IMR-90 (cell line): ENCODE data around the gene MAST3. TPM values are rescaled to one million over a fixed set of nuclear protein-coding genes. Genes with fewer than 3 reads are reported as not detected.

Experiments
- ATAC-seq: fragments of 200-7000 bp; cut with Tn5 transposase; 2 replicates; pipeline ENCODE4 v1.9.1; 2020; ENCODE audit warnings: low read depth, mild to moderate bottlenecking, moderate library complexity
- BruUV-seq: library from RNA; stranded (reverse); fragments of 400-500 nt; replicated peaks from 2 replicates; lab custom pipeline; 2021; lab: Mats Ljungman, UMichigan
- CTCF ChIA-PET: fragments of 300-600 bp; formaldehyde crosslinking; extraction: SDS; loops from one replicate; lab custom pipeline; 2021; ENCODE audit warnings: antibody characterized with exemption; lab: Yijun Ruan, JAX
- POLR2A ChIA-PET: fragments of 300-600 bp; sonication (Branson Sonifier 250); formaldehyde crosslinking; loops from one replicate; lab custom pipeline; 2022; ENCODE audit warnings: antibody characterized with exemption; ENCODE audit not compliant: unreplicated experiment; lab: Charles Lee
- DNase-seq: peaks from one replicate; pipeline ENCODE4 v3.0.0; 2013
- H2AFZ ChIP-seq: replicated peaks from 2 replicates; pipeline ENCODE3; 2013; ENCODE audit warnings: low read length, mild to moderate bottlenecking; ENCODE audit not compliant: poor library complexity
- H2AK5ac ChIP-seq: 2 replicates; pipeline ENCODE4 v1.6.1; 2013; ENCODE audit warnings: low read depth, low read length, inconsistent platforms
- H2AK9ac ChIP-seq: replicated peaks from 2 replicates; pipeline ENCODE3; 2013; ENCODE audit warnings: mild to moderate bottlenecking, low read depth, low read length, moderate library complexity; ENCODE audit not compliant: poor library complexity
- H2BK120ac ChIP-seq: 2 replicates; pipeline ENCODE4 v1.6.1; 2013; ENCODE audit warnings: low read depth, low read length, inconsistent platforms
- H2BK15ac ChIP-seq: 3 replicates; pipeline ENCODE4 v1.6.1; 2013; ENCODE audit warnings: low read depth, low read length, inconsistent platforms
- H2BK20ac ChIP-seq: 2 replicates; pipeline ENCODE4 v1.6.1; 2013; ENCODE audit warnings: low read depth, mild to moderate bottlenecking, inconsistent platforms, low read length, moderate library complexity
- H2BK5ac ChIP-seq: 2 replicates; pipeline ENCODE4 v1.6.1; 2013; ENCODE audit warnings: mild to moderate bottlenecking, low read depth, low read length, inconsistent platforms; ENCODE audit not compliant: poor library complexity, severe bottlenecking
- H3K14ac ChIP-seq: replicated peaks from 2 replicates; pipeline ENCODE4 v1.6.1; 2013; ENCODE audit warnings: low read depth, low read length, inconsistent platforms
- H3K18ac ChIP-seq: 2 replicates; pipeline ENCODE4 v1.6.1; 2013; ENCODE audit warnings: low read depth, low read length, control low read depth
- H3K23ac ChIP-seq: 2 replicates; pipeline ENCODE4 v1.6.1; 2013; ENCODE audit warnings: low read depth, low read length, inconsistent platforms
- H3K27ac ChIP-seq: 2 replicates; pipeline ENCODE4 v1.5.1; 2013; ENCODE audit warnings: mild to moderate bottlenecking, control low read depth, low read length; ENCODE audit not compliant: insufficient read depth
- H3K27me3 ChIP-seq: 2 replicates; pipeline ENCODE4 v1.6.1; 2013; ENCODE audit warnings: low read length; ENCODE audit not compliant: control insufficient read depth, insufficient read depth
- H3K36me3 ChIP-seq: 2 replicates; pipeline ENCODE4 v1.6.1; 2013; ENCODE audit warnings: low read length, mixed read lengths; ENCODE audit not compliant: control insufficient read depth, insufficient read depth
- H3K4ac ChIP-seq: 2 replicates; pipeline ENCODE4 v1.6.1; 2013; ENCODE audit warnings: low read depth, low read length, inconsistent platforms
- H3K4me1 ChIP-seq: 2 replicates; pipeline ENCODE4 v1.6.1; 2013; ENCODE audit warnings: low read length, mixed read lengths; ENCODE audit not compliant: control insufficient read depth, insufficient read depth
- H3K4me2 ChIP-seq: 2 replicates; pipeline ENCODE4 v1.6.1; 2013; ENCODE audit warnings: low read depth, mild to moderate bottlenecking, control low read depth, low read length, moderate library complexity
- H3K4me3 ChIP-seq: 2 replicates; pipeline ENCODE4 v1.5.1; 2013; ENCODE audit warnings: low read depth, mild to moderate bottlenecking, control low read depth, low read length, moderate library complexity; ENCODE audit not compliant: insufficient read depth
- H3K56ac ChIP-seq: 2 replicates; pipeline ENCODE4 v1.6.1; 2013; ENCODE audit warnings: low read length, inconsistent platforms; ENCODE audit not compliant: insufficient read depth; ENCODE audit errors: extremely low read depth
- H3K79me1 ChIP-seq, 2 experiments: 2 replicates each; pipeline ENCODE4 v1.6.1; 2013; ENCODE audit warnings: low read length in 2 of 2, inconsistent platforms in 1 of 2, low read depth in 1 of 2
- H3K9ac ChIP-seq: 2 replicates; pipeline ENCODE4 v1.6.1; 2013; ENCODE audit warnings: low read depth, low read length, control low read depth
- H3K9me1 ChIP-seq: 2 replicates; pipeline ENCODE4 v1.6.1; 2013; ENCODE audit warnings: low read length, inconsistent platforms; ENCODE audit not compliant: insufficient read depth
- H3K9me3 ChIP-seq: 2 replicates; pipeline ENCODE4 v1.6.1; 2013; ENCODE audit warnings: low read length; ENCODE audit not compliant: control insufficient read depth, insufficient read depth
- H4K20me1 ChIP-seq: 2 replicates; pipeline ENCODE4 v1.6.1; 2013; ENCODE audit warnings: low read length, inconsistent platforms; ENCODE audit not compliant: insufficient read depth
- H4K5ac ChIP-seq: 2 replicates; pipeline ENCODE4 v1.6.1; 2013; ENCODE audit warnings: mild to moderate bottlenecking, low read depth, low read length, control low read depth
- H4K8ac ChIP-seq, 2 experiments: 2 replicates each; pipeline ENCODE4 v1.6.1; 2013; ENCODE audit warnings: low read depth in 2 of 2, low read length in 2 of 2, control low read depth in 1 of 2, inconsistent platforms in 1 of 2
- H4K91ac ChIP-seq: 2 replicates; pipeline ENCODE4 v1.6.1; 2013; ENCODE audit warnings: low read depth, low read length, inconsistent platforms; ENCODE audit not compliant: insufficient read depth
- BHLHE40 ChIP-seq: fragments of 150-350 bp; IDR thresholded peaks from 2 replicates; pipeline ENCODE4 v1.6.1; 2016; ENCODE audit warnings: mild to moderate bottlenecking, low read depth, low read length
- CEBPB ChIP-seq: IDR thresholded peaks from 2 replicates; pipeline ENCODE4 v1.6.1; 2012; ENCODE audit warnings: low read depth, low read length, improper control_type of control experiment
- CHD1 ChIP-seq: IDR thresholded peaks from 2 replicates; pipeline ENCODE4 v1.6.1; 2012; ENCODE audit warnings: low read depth, low read length, improper control_type of control experiment
- MAFK ChIP-seq: IDR thresholded peaks from 2 replicates; pipeline ENCODE4 v1.6.1; 2012; ENCODE audit warnings: low read depth, low read length, improper control_type of control experiment
- MAZ ChIP-seq: IDR thresholded peaks from 2 replicates; pipeline ENCODE4 v1.6.1; 2012; ENCODE audit warnings: low read depth, mild to moderate bottlenecking, low read length, improper control_type of control experiment, moderate library complexity, borderline replicate concordance
- MXI1 ChIP-seq: IDR thresholded peaks from 2 replicates; pipeline ENCODE4 v1.6.1; 2012; ENCODE audit warnings: low read depth, mild to moderate bottlenecking, low read length, moderate library complexity, borderline replicate concordance
- NFE2L2 ChIP-seq: fragments of 150-350 bp; IDR thresholded peaks from 2 replicates; pipeline ENCODE4 v1.6.1; 2016; ENCODE audit warnings: low read depth, mild to moderate bottlenecking, low read length
- POLR2A ChIP-seq: IDR thresholded peaks from 2 replicates; pipeline ENCODE4 v1.6.1; 2012; ENCODE audit warnings: mild to moderate bottlenecking, low read depth, low read length
- RAD21 ChIP-seq: IDR thresholded peaks from 2 replicates; pipeline ENCODE4 v1.6.1; 2012; ENCODE audit warnings: low read length, improper control_type of control experiment
- RCOR1 ChIP-seq: IDR thresholded peaks from 2 replicates; pipeline ENCODE4 v1.6.1; 2012; ENCODE audit warnings: mild to moderate bottlenecking, low read length, improper control_type of control experiment; ENCODE audit not compliant: insufficient replicate concordance
- SMC3 ChIP-seq: fragments of 150-350 bp; IDR thresholded peaks from 2 replicates; pipeline ENCODE4 v1.6.1; 2016; ENCODE audit warnings: low read depth, mild to moderate bottlenecking, antibody characterized with exemption, low read length, moderate library complexity
- WGBS, 2 experiments: methylation state at CpG; one replicate each; pipeline versions ENCODE4 v1.1.5 to v1.1.7; 2013; ENCODE audit warnings: missing lambda C conversion rate in 2 of 2; ENCODE audit not compliant: insufficient read length in 1 of 2; ENCODE audit errors: extremely low coverage in 2 of 2; 5-methylcytosine and 5-hydroxymethylcytosine counted together
- dilution Hi-C: fragments of 300-500 bp; cut with HindIII; formaldehyde crosslinking; loops from one replicate; pipeline ENCODE4 v1.14.3; 2018; ENCODE audit warnings: low sequenced_read_pairs; ENCODE audit not compliant: unreplicated experiment
- in situ Hi-C: fragments of 300-500 bp; cut with MboI; formaldehyde crosslinking; loops from 3 replicates; pipeline ENCODE4 v1.14.3; 2019; ENCODE audit warnings: low sequenced_read_pairs, inconsistent platforms, mixed read lengths
- intact Hi-C: fragments of 100-400 bp; cut with micrococcal nuclease; formaldehyde crosslinking; loops from 2 replicates; pipeline ENCODE4 v1.10.0; 2022
- polyA plus RNA-seq, 3 experiments: library from polyadenylated mRNA; depleted of rRNA; stranded (reverse); fragments of >200 nt; gene quantifications; 2 replicates each; pipeline ENCODE4 v1.2.3, GENCODE V29; 2012; ENCODE audit warnings: low replicate concordance in 1 of 3
- total RNA-seq: library from RNA; depleted of rRNA; stranded (reverse); fragments of >200 nt; gene quantifications from 2 replicates; pipeline ENCODE4 v1.2.3, GENCODE V29; 2012

Gene MAST3
- total and polyA plus RNA-seq, 2 of the 4 experiments (the other 2 are of a cell fraction), result 1.3 to 4.3 TPM

DNA sequence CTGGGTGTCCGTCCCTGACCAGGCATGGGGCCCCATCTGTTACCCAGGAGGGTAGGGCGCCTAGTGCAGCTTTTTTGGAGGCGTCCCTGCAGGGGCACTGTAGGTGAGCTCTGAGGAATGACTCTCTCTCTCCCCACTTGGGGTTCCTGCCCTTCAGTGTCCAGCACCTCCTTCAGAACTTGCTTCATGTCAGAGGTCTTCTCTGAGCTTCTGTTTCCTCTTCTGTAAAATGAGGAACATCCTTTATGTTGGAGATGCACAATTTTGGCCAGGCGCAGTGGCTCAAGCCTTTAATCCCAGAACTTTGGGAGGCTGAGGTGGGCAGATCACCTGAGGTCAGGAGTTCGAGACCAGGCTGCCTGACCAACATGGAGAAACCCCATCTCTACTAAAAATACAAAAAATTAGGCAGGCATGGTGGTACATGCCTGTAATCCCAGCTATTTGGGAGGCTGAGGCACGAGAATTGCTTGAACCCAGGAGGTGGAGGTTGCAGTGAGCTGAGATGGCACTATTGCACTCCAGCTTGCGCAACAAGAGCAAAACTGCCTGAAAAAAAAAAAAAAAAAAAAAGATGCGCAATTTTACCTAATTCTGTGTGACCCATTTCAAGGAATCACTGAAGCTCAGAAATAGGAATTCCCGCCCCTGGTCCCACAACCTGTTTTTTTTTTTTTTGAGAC, 40.2 kb downstream of the MAST3 start:
- H2AFZ ChIP-seq, result no peak overlapping the region
- intact Hi-C loops, result no loop called here
- no peak overlapping the region for H3K14ac ChIP-seq
- no TSS peak for BruUV-seq
- H2BK15ac ChIP-seq, result no peak overlapping the region
- no peaks in the 10 kb centered on the region for H3K27me3 ChIP-seq
- H2BK5ac ChIP-seq, result no peak overlapping the region
- H4K5ac ChIP-seq, result no peak overlapping the region
- H3K4me1 ChIP-seq, result no peaks in the 10 kb centered on the region
- H3K18ac ChIP-seq, result no peak overlapping the region
- no peak overlapping the region for H4K91ac ChIP-seq
- dilution Hi-C loops, result no loop called here
- no peak for DNase-seq
- in situ Hi-C loops, result no loop called here
- H3K9me3 ChIP-seq, result no peaks in the 10 kb centered on the region
- H3K23ac ChIP-seq, result no peak overlapping the region
- H4K20me1 ChIP-seq, result no peaks in the 10 kb centered on the region
- 100% methylated on average over 3 of the region's 9 CpGs; no CpG with 5 or more reads in 1 of the 2 experiments for WGBS, 2 experiments
- H3K9me1 ChIP-seq, result no peaks in the 10 kb centered on the region
- no peak overlapping the region for H3K9ac ChIP-seq
- H3K4me3 ChIP-seq, result no peak overlapping the region
- no peak overlapping the region for H2BK120ac ChIP-seq
- no peak for ATAC-seq
- TF ChIP-seq RCOR1 (no peak), MXI1 (no peak), CEBPB (no peak), SMC3 (no peak), CHD1 (no peak), RAD21 (no peak), BHLHE40 (no peak), MAZ (no peak), MAFK (no peak), POLR2A (no peak), NFE2L2 (no peak)
- no peak overlapping the region for H3K56ac ChIP-seq
- H2AK9ac ChIP-seq, result no peak overlapping the region
- peaks cover 45% of the 10 kb centered on the region for H3K36me3 ChIP-seq
- no peak overlapping the region for H3K4ac ChIP-seq
- ChIA-PET CTCF (no interaction called here), POLR2A (no interaction called here)
- H2BK20ac ChIP-seq, result no peak overlapping the region
- no peaks in the 10 kb centered on the region for H3K79me1 ChIP-seq
- H4K8ac ChIP-seq, result no peak overlapping the region
- H3K27ac ChIP-seq, result no peak overlapping the region
- H2AK5ac ChIP-seq, result no peak overlapping the region
- H3K4me2 ChIP-seq, result no peak overlapping the region
